Measurements from ENCODE around the gene TAF1A.

TAF1A gene

GRCh38 chr1:222631611-222632208, 42.0 kb upstream of the TAF1A start:
- Histone ChIP-seq H3K27ac (replicated peaks) (no peak overlapping the region), H3K4me3 (replicated peaks; ENCODE audit: insufficient read depth, low read length) (no peak overlapping the region), H3K27me3 (ENCODE audit: insufficient read depth, poor library complexity, severe bottlenecking) (no peaks in the 10 kb centered on the region)
- no peak for DNase-seq (ENCODE audit: low read depth in 1 of 2, low spot score in 1 of 2)
- TF ChIP-seq CTCF (IDR thresholded peaks at IDR 0.05; ENCODE audit: insufficient read depth, low read length): no peak
- no peak for TF ChIP-seq SPI1 (IDR thresholded peaks at IDR 0.05; ENCODE audit: borderline replicate concordance, low read depth)
- TF ChIP-seq POLR2AphosphoS5 (IDR thresholded peaks at IDR 0.05; ENCODE audit: low read depth): no peak
- no peak for TF ChIP-seq GABPA (IDR thresholded peaks at IDR 0.05; ENCODE audit: low read depth)
- TF ChIP-seq REST (IDR thresholded peaks at IDR 0.05; ENCODE audit: insufficient replicate concordance, low read depth): no peak

GRCh38 chr1:222629921-222630535, 40.3 kb upstream of the TAF1A start:
- no peaks in the 10 kb centered on the region for H3K27me3 ChIP-seq (ENCODE audit: insufficient read depth, poor library complexity, severe bottlenecking)
- H3K27ac ChIP-seq (replicated peaks): no peak overlapping the region
- H3K4me3 ChIP-seq (replicated peaks; ENCODE audit: insufficient read depth, low read length): no peak overlapping the region
- TF ChIP-seq REST (IDR thresholded peaks at IDR 0.05; ENCODE audit: insufficient replicate concordance, low read depth) (no peak), SPI1 (IDR thresholded peaks at IDR 0.05; ENCODE audit: borderline replicate concordance, low read depth) (no peak), CTCF (IDR thresholded peaks at IDR 0.05; ENCODE audit: insufficient read depth, low read length) (no peak), POLR2AphosphoS5 (IDR thresholded peaks at IDR 0.05; ENCODE audit: low read depth) (no peak), GABPA (IDR thresholded peaks at IDR 0.05; ENCODE audit: low read depth) (no peak)
- no peak for DNase-seq (ENCODE audit: low read depth in 1 of 2, low spot score in 1 of 2)

- Histone ChIP-seq H3K4me3 (replicated peaks; ENCODE audit: insufficient read depth, low read length) (no peak overlapping the region), H3K27me3 (ENCODE audit: insufficient read depth, poor library complexity, severe bottlenecking) (no peaks in the 10 kb centered on the region), H3K27ac (replicated peaks) (no peak overlapping the region)
- no peak for TF ChIP-seq CTCF (IDR thresholded peaks at IDR 0.05; ENCODE audit: insufficient read depth, low read length)
- no peak for TF ChIP-seq SPI1 (IDR thresholded peaks at IDR 0.05; ENCODE audit: borderline replicate concordance, low read depth)
- TF ChIP-seq REST (IDR thresholded peaks at IDR 0.05; ENCODE audit: insufficient replicate concordance, low read depth): no peak
- TF ChIP-seq POLR2AphosphoS5 (IDR thresholded peaks at IDR 0.05; ENCODE audit: low read depth): no peak
- no peak for TF ChIP-seq GABPA (IDR thresholded peaks at IDR 0.05; ENCODE audit: low read depth)
- DNase-seq (ENCODE audit: low read depth in 1 of 2, low spot score in 1 of 2): no peak
Observed at GRCh38 chr1:222627232-222627631, 37.5 kb upstream of the TAF1A start.
